Kidney (tissue), 14 donors: Measurements from ENCODE around the gene OR10A6. TPM values are rescaled to one million over a fixed set of nuclear protein-coding genes. Genes with fewer than 3 reads are reported as not detected.

Source experiments
- DNase-seq, 5 donors: peaks; one replicate each; pipeline ENCODE4 v3.0.0-alpha.2; 2013 to 2020
- FAIRE-seq: peaks from 2 replicates; lab custom pipeline; 2012; peaks lifted over from hg19 to GRCh38; lab: Jason Lieb, UNC
- H3K27ac ChIP-seq, 2 donors: one replicate each; pipeline ENCODE4 v1.7.0; 2013; ENCODE audit warnings: low read depth in 2 of 2, low read length in 2 of 2, inconsistent platforms in 1 of 2
- H3K27me3 ChIP-seq: one replicate; pipeline ENCODE4 v1.7.1; 2013; ENCODE audit warnings: low read length, inconsistent platforms; ENCODE audit not compliant: control insufficient read depth, insufficient read depth
- H3K36me3 ChIP-seq, 3 donors: one replicate each; pipeline versions ENCODE4 v1.7.0 to v1.7.1; 2013; ENCODE audit warnings: low read length in 3 of 3, control low read depth in 1 of 3, inconsistent platforms in 1 of 3; ENCODE audit not compliant: insufficient read depth in 3 of 3, control insufficient read depth in 2 of 3
- H3K4me1 ChIP-seq, 3 donors: one replicate each; pipeline versions ENCODE4 v1.7.0 to v1.7.1; 2013; ENCODE audit warnings: low read length in 3 of 3, inconsistent platforms in 1 of 3, low read depth in 1 of 3; ENCODE audit not compliant: control insufficient read depth in 2 of 3, insufficient read depth in 2 of 3
- H3K4me3 ChIP-seq, 3 donors: one replicate each; pipeline versions ENCODE4 v1.7.0 to v1.8.1; 2013; ENCODE audit warnings: low read length in 3 of 3, control low read depth in 1 of 3, inconsistent platforms in 1 of 3
- H3K9ac ChIP-seq, 3 donors: one replicate each; pipeline versions ENCODE4 v1.7.0 to v1.7.1; 2013; ENCODE audit warnings: low read length in 3 of 3, control low read depth in 1 of 3, inconsistent platforms in 1 of 3
- H3K9me3 ChIP-seq, 3 donors: one replicate each; pipeline versions ENCODE4 v1.7.0 to v1.7.1; 2013; ENCODE audit warnings: low read length in 3 of 3, control low read depth in 1 of 3, inconsistent platforms in 1 of 3; ENCODE audit not compliant: control insufficient read depth in 2 of 3, insufficient read depth in 1 of 3
- intact Hi-C: fragments of 100-400 bp; cut with DNase I; formaldehyde crosslinking; loops from one replicate; pipeline ENCODE4 v1.11.1; 2022
- polyA plus RNA-seq: library from polyadenylated mRNA; stranded (reverse); fragments of 350-450 nt; fragmentation: Illumina TruSeq; extraction: RNeasy Lipid Tissue Mini Kit (QIAGEN cat#74804); gene quantifications from one replicate; pipeline ENCODE4 v1.2.3, GENCODE V29; 2014; ENCODE audit warnings: low read depth, low replicate concordance; ENCODE audit not compliant: insufficient read depth
- total RNA-seq: library from RNA; stranded (reverse); fragmentation: NEBNext Ultra II Directional; extraction: Animal tissue kit (Norgen Biotek cat#: 25700); gene quantifications from one replicate; pipeline ENCODE4 v1.2.1, GENCODE V29; 2021
- TF ChIP-seq, protein P1 (sequence below): IDR thresholded peaks from 3 replicates; pipeline ENCODE4 v1.5.1; 2012; ENCODE audit warnings: mild to moderate bottlenecking, moderate library complexity, borderline replicate concordance; ENCODE audit not compliant: insufficient read depth; ENCODE audit errors: extremely low read depth
- donor health status: control.
- donor health status: control.
- donor health status: control.
- donor health status: control.
- donor health status: control.
- donor health status: DM: yes; HTN: yes; CAD: no.
- donor health status: Normal renal cell carcinoma (clear cell type).

OR10A6 gene
- total and polyA plus RNA-seq, 2 donors from 2014 or later, result not detected

DNA sequence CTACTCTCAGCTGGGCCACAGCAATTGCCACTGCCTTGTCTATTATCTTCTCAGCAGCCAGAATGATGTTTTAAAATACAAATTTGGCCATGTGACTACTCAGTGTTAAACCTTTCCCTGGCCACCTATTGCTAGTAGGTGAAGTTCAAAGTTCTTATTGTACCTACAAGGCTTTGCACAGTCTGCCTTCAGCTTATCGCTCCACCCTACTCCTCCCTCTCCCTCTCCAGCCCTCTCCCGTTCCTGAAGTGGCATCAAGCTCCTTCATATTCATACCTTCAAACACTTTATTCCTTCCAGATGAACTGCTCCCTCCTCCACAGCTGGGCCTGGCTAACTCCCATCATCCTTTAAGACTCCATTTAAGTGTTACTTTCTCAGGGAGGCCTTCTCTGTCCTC lies 37.3 kb downstream of the OR10A6 start:
- peaks cover 0 to 18% (median 5%) of the 10 kb centered on the region in 3 donors for H3K4me1 ChIP-seq
- no peak overlapping the region for H3K4me3 ChIP-seq
- H3K27me3 ChIP-seq, result no peaks in the 10 kb centered on the region
- TF ChIP-seq, protein P1, sequence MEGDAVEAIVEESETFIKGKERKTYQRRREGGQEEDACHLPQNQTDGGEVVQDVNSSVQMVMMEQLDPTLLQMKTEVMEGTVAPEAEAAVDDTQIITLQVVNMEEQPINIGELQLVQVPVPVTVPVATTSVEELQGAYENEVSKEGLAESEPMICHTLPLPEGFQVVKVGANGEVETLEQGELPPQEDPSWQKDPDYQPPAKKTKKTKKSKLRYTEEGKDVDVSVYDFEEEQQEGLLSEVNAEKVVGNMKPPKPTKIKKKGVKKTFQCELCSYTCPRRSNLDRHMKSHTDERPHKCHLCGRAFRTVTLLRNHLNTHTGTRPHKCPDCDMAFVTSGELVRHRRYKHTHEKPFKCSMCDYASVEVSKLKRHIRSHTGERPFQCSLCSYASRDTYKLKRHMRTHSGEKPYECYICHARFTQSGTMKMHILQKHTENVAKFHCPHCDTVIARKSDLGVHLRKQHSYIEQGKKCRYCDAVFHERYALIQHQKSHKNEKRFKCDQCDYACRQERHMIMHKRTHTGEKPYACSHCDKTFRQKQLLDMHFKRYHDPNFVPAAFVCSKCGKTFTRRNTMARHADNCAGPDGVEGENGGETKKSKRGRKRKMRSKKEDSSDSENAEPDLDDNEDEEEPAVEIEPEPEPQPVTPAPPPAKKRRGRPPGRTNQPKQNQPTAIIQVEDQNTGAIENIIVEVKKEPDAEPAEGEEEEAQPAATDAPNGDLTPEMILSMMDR, result no peak
- no peaks in the 10 kb centered on the region for H3K36me3 ChIP-seq
- no peak for DNase-seq
- intact Hi-C loops, result loop anchor here (10.0 kb wide), 1 partner anchor 91 kb away; the partner anchor contains the start of gene EIF3F
- peak overlapping the region in 1 of 2 donors; percentile 33 for H3K27ac ChIP-seq
- no peak for FAIRE-seq
- H3K9me3 ChIP-seq, result no peaks in the 10 kb centered on the region
- H3K9ac ChIP-seq, result no peak overlapping the region

DNA sequence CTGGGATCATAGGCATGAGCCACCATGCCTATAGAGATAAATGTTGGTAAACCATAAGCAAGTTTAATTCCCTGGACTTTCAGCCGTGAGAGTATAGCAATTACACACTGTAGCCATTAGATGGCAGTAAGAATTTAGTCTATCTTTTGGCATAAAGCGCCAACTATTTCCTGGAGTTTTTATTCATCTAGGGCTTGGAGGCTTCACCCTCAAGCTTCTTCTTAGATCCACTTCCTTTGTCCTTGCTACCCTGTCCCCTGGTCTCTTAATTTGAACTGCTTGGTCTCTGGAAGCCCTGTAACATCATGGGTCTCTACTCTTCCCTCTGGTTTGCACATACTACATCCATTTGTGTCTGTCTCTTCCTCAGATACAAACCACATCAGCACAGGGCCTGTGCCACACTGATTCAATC lies 38.2 kb downstream of the OR10A6 start:
- H3K9ac ChIP-seq, result peak overlapping the region in 1 of 3 donors; percentile 20
- no peaks in the 10 kb centered on the region for H3K36me3 ChIP-seq
- DNase-seq (peak in 2 of 5 donors; percentile 73 to 75), FAIRE-seq (peak; percentile 53)
- no peaks in the 10 kb centered on the region for H3K9me3 ChIP-seq
- peak overlapping the region in 1 of 2 donors; percentile 33 for H3K27ac ChIP-seq
- no peak overlapping the region for H3K4me3 ChIP-seq
- H3K4me1 ChIP-seq, result peaks cover 0 to 18% (median 5%) of the 10 kb centered on the region in 3 donors
- H3K27me3 ChIP-seq, result no peaks in the 10 kb centered on the region
- TF ChIP-seq, protein P1, result peak; percentile 79
- intact Hi-C loops, result loop anchor here (10.0 kb wide), 1 partner anchor 92 kb away; the partner anchor contains the start of gene EIF3F

- DNase-seq (no peak), FAIRE-seq (no peak)
- intact Hi-C loops, result loop anchor here (10.0 kb wide), 1 partner anchor 93 kb away; the partner anchor contains the start of gene EIF3F
- no peaks in the 10 kb centered on the region for H3K36me3 ChIP-seq
- TF ChIP-seq, protein P1, result no peak
- H3K4me1 ChIP-seq, result peaks cover 0 to 18% (median 5%) of the 10 kb centered on the region in 3 donors
- H3K27me3 ChIP-seq, result no peaks in the 10 kb centered on the region
- H3K4me3 ChIP-seq, result no peak overlapping the region
- no peak overlapping the region for H3K27ac ChIP-seq
- H3K9ac ChIP-seq, result no peak overlapping the region
- H3K9me3 ChIP-seq, result no peaks in the 10 kb centered on the region
These were observed 38.9 kb downstream of the OR10A6 start for GRCh38 chr11:7892059-7892699.
